ENCODE data around the gene SURF1.

Gene SURF1

GRCh38 chr9:133347985-133348717 lies 8.1 kb downstream of the SURF1 start, which contains the start of the genes MED22 and RPL7A:
Gene MED22 (minus strand): TSS chr9:133348131. CDS start chr9:133346662, 1,469 bp downstream.
Gene RPL7A (plus strand): TSS chr9:133348218. CDS start chr9:133348244, 26 bp downstream.
- Histone ChIP-seq H3K4me2 (ENCODE audit: low read length) (peak within 1 kb of the TSS; percentile 100), H3K27me3 (ENCODE audit: insufficient read depth, low read length) (no peaks in the 10 kb centered on the region), H3K9ac (ENCODE audit: low read length) (peak within 1 kb of the TSS; percentile 100), H3K4me1 (ENCODE audit: insufficient read depth, low read length, severe bottlenecking) (peaks cover 31% of the 10 kb centered on the region), H3K9me3 (ENCODE audit: low read length) (no peaks in the 10 kb centered on the region), H2AFZ (ENCODE audit: low read length) (no peak within 1 kb of the TSS), H3K4me3 (ENCODE audit: low read depth, low read length, poor library complexity, severe bottlenecking) (peak within 1 kb of the TSS; percentile 98), H3K79me2 (ENCODE audit: insufficient read depth, low read length) (peaks cover 13% of the 10 kb centered on the region), H3K27ac (ENCODE audit: low read depth, low read length, poor library complexity, severe bottlenecking) (peak within 1 kb of the TSS; percentile 85), H4K20me1 (ENCODE audit: insufficient read depth, low read length) (no peaks in the 10 kb centered on the region), H3K36me3 (ENCODE audit: insufficient read depth, low read length) (peaks cover 79% of the 10 kb centered on the region), H3K9me2 (ENCODE audit: low read depth, low read length) (no peaks in the 10 kb centered on the region), H3F3A (ENCODE audit: insufficient read depth, low read length) (peaks cover 16% of the 10 kb centered on the region)
- TF ChIP-seq CTCF (IDR thresholded peaks at IDR 0.05; ENCODE audit: low read length) (no peak), EZH2 (IDR thresholded peaks at IDR 0.05; ENCODE audit: borderline replicate concordance, low read length) (no peak)

GRCh38 chr9:133347515-133347984 lies 8.7 kb downstream of the SURF1 start:
- peak overlapping the region; percentile 73 for H3K4me2 ChIP-seq (ENCODE audit: low read length)
- H3F3A ChIP-seq (ENCODE audit: insufficient read depth, low read length): peaks cover 16% of the 10 kb centered on the region
- H3K9me2 ChIP-seq (ENCODE audit: low read depth, low read length): no peaks in the 10 kb centered on the region
- no peaks in the 10 kb centered on the region for H4K20me1 ChIP-seq (ENCODE audit: insufficient read depth, low read length)
- peak overlapping the region; percentile 100 for H3K9ac ChIP-seq (ENCODE audit: low read length)
- TF ChIP-seq CTCF (IDR thresholded peaks at IDR 0.05; ENCODE audit: low read length) (no peak), EZH2 (IDR thresholded peaks at IDR 0.05; ENCODE audit: borderline replicate concordance, low read length) (no peak)
- H3K27ac ChIP-seq (ENCODE audit: low read depth, low read length, poor library complexity, severe bottlenecking): peak overlapping the region; percentile 85
- H3K9me3 ChIP-seq (ENCODE audit: low read length): no peaks in the 10 kb centered on the region
- H3K4me3 ChIP-seq (ENCODE audit: low read depth, low read length, poor library complexity, severe bottlenecking): peak overlapping the region; percentile 98
- H3K79me2 ChIP-seq (ENCODE audit: insufficient read depth, low read length): peaks cover 13% of the 10 kb centered on the region
- peaks cover 31% of the 10 kb centered on the region for H3K4me1 ChIP-seq (ENCODE audit: insufficient read depth, low read length, severe bottlenecking)
- peaks cover 77% of the 10 kb centered on the region for H3K36me3 ChIP-seq (ENCODE audit: insufficient read depth, low read length)
- no peak overlapping the region for H2AFZ ChIP-seq (ENCODE audit: low read length)
- H3K27me3 ChIP-seq (ENCODE audit: insufficient read depth, low read length): no peaks in the 10 kb centered on the region

DNA sequence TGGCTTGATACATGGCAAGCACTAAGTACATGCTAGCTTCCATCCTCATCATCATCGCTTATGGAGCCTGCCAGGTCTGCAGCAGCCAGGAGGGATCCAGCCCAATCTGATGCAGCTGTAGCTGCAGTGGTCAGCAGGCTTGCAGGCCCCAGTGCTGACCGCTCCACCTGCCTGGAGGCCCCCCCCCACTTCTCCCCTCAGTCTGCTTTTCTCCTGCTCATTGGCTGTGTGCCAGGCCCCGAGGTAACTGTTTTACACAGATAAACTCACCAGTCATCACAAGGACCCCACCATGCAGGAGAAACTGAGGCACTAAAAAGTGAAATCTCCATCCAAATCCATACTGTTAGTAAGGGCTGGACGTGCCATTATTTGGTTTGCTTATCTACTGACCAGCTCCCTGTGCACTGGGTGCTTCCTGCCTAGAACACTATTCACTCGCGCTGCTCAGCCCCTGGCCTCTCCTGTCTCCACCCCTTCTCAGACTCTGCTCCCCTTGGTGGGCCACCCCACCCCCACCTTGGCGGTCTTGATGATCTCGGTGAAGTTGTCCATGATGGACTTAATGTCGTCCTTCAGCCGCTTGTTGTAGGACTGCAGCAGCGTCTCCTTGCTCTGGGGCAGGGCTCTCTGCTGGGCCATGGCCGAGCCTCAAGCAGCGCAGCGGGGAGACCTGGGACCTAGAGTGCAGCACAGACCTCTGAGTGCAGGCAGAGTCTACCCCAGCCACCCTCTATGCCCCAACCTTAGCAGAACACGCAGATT lies 10.1 kb downstream of the SURF1 start:
- Histone ChIP-seq H4K20me1 (ENCODE audit: insufficient read depth, low read length) (no peaks in the 10 kb centered on the region), H3K4me1 (ENCODE audit: insufficient read depth, low read length, severe bottlenecking) (peaks cover 31% of the 10 kb centered on the region), H2AFZ (ENCODE audit: low read length) (no peak overlapping the region), H3K36me3 (ENCODE audit: insufficient read depth, low read length) (peaks cover 76% of the 10 kb centered on the region), H3K27me3 (ENCODE audit: insufficient read depth, low read length) (no peaks in the 10 kb centered on the region), H3F3A (ENCODE audit: insufficient read depth, low read length) (peaks cover 10% of the 10 kb centered on the region; the same call in 1 of the 2 replicates), H3K9me3 (ENCODE audit: low read length) (no peaks in the 10 kb centered on the region), H3K4me3 (ENCODE audit: low read depth, low read length, poor library complexity, severe bottlenecking) (peak overlapping the region; percentile 98), H3K9ac (ENCODE audit: low read length) (peak overlapping the region; percentile 91), H3K27ac (ENCODE audit: low read depth, low read length, poor library complexity, severe bottlenecking) (no peak overlapping the region), H3K4me2 (ENCODE audit: low read length) (peak overlapping the region; percentile 73), H3K9me2 (ENCODE audit: low read depth, low read length) (no peaks in the 10 kb centered on the region), H3K79me2 (ENCODE audit: insufficient read depth, low read length) (peaks cover 13% of the 10 kb centered on the region)
- TF ChIP-seq EZH2 (IDR thresholded peaks at IDR 0.05; ENCODE audit: borderline replicate concordance, low read length) (no peak), CTCF (IDR thresholded peaks at IDR 0.05; ENCODE audit: low read length) (no peak)

Data from OCI-LY1 (cell line).